H9 (cell line): Measurements from ENCODE around the gene ARHGAP8. TPM values are rescaled to one million over a fixed set of nuclear protein-coding genes. Genes with fewer than 3 reads are reported as not detected.

ENCODE experiments used
- DNase-seq: peaks from one replicate; pipeline ENCODE4 v3.0.0-alpha.2; 2017
- H2AFZ ChIP-seq: one replicate; pipeline ENCODE4 v1.6.1; 2013; ENCODE audit warnings: mild to moderate bottlenecking, low read length, control low read depth, moderate library complexity
- H2AK5ac ChIP-seq: 2 replicates; pipeline ENCODE4 v1.6.1; 2013; ENCODE audit warnings: low read length, control low read depth, mixed read lengths; ENCODE audit not compliant: insufficient read length
- H2BK120ac ChIP-seq: one replicate; pipeline ENCODE4 v1.6.1; 2013; ENCODE audit warnings: low read depth, mild to moderate bottlenecking, low read length, control low read depth, inconsistent platforms; ENCODE audit not compliant: poor library complexity, severe bottlenecking
- H2BK12ac ChIP-seq: 2 replicates; pipeline ENCODE4 v1.6.1; 2013; ENCODE audit warnings: low read length, control low read depth, mixed read lengths, low read depth; ENCODE audit not compliant: insufficient read length
- H2BK15ac ChIP-seq: 2 replicates; pipeline ENCODE4 v1.6.1; 2013; ENCODE audit warnings: low read depth, low read length, control low read depth
- H2BK20ac ChIP-seq: one replicate; pipeline ENCODE4 v1.6.1; 2013; ENCODE audit warnings: low read depth, mild to moderate bottlenecking, low read length, control low read depth, inconsistent platforms; ENCODE audit not compliant: poor library complexity, severe bottlenecking
- H2BK5ac ChIP-seq: 2 replicates; pipeline ENCODE4 v1.6.1; 2013; ENCODE audit warnings: low read length, control low read depth, mixed read lengths; ENCODE audit not compliant: insufficient read length
- H3K14ac ChIP-seq: 2 replicates; pipeline ENCODE4 v1.6.1; 2013; ENCODE audit warnings: low read length, control low read depth; ENCODE audit not compliant: insufficient read depth
- H3K18ac ChIP-seq: 2 replicates; pipeline ENCODE4 v1.6.1; 2013; ENCODE audit warnings: low read depth, mild to moderate bottlenecking, mixed read lengths, low read length, control low read depth; ENCODE audit not compliant: insufficient read length
- H3K23ac ChIP-seq: 2 replicates; pipeline ENCODE4 v1.6.1; 2013; ENCODE audit warnings: low read length, control low read depth, mixed read lengths, low read depth; ENCODE audit not compliant: insufficient read length
- H3K23me2 ChIP-seq: 2 replicates; pipeline ENCODE4 v1.6.1; 2013; ENCODE audit warnings: low read depth, mild to moderate bottlenecking, mixed read lengths, low read length, control low read depth; ENCODE audit not compliant: insufficient read length, poor library complexity, severe bottlenecking
- H3K27ac ChIP-seq: 2 replicates; pipeline ENCODE4 v1.5.1; 2013; ENCODE audit warnings: low read length, control low read depth, mixed read lengths, low read depth; ENCODE audit not compliant: insufficient read length
- H3K27me3 ChIP-seq: 2 replicates; pipeline ENCODE4 v1.6.1; 2013; ENCODE audit warnings: low read length, control low read depth, inconsistent platforms; ENCODE audit not compliant: insufficient read depth
- H3K4ac ChIP-seq: 2 replicates; pipeline ENCODE4 v1.6.1; 2013; ENCODE audit warnings: low read depth, mild to moderate bottlenecking, control low read depth, inconsistent platforms, low read length, moderate library complexity
- H3K4me1 ChIP-seq: 2 replicates; pipeline ENCODE4 v1.6.1; 2013; ENCODE audit warnings: low read length, control low read depth, inconsistent platforms; ENCODE audit not compliant: insufficient read depth
- H3K4me2 ChIP-seq: 2 replicates; pipeline ENCODE4 v1.6.1; 2013; ENCODE audit warnings: low read length, control low read depth, mixed read lengths; ENCODE audit not compliant: insufficient read length, insufficient read depth
- H3K56ac ChIP-seq: 2 replicates; pipeline ENCODE4 v1.6.1; 2013; ENCODE audit warnings: low read depth, mild to moderate bottlenecking, mixed read lengths, low read length, control low read depth; ENCODE audit not compliant: insufficient read length
- H3K79me1 ChIP-seq: 2 replicates; pipeline ENCODE4 v1.6.1; 2013; ENCODE audit warnings: low read depth, mild to moderate bottlenecking, moderate library complexity, low read length, control low read depth, inconsistent platforms; ENCODE audit not compliant: insufficient read depth, poor library complexity, severe bottlenecking
- H3K79me2 ChIP-seq: 2 replicates; pipeline ENCODE4 v1.6.1; 2013; ENCODE audit warnings: low read length, control low read depth, inconsistent platforms; ENCODE audit not compliant: insufficient read depth
- H3K9ac ChIP-seq: 2 replicates; pipeline ENCODE4 v1.6.1; 2013; ENCODE audit warnings: low read length, control low read depth, mixed read lengths; ENCODE audit not compliant: insufficient read length; ENCODE audit errors: extremely low read depth
- H3K9me3 ChIP-seq: one replicate; pipeline ENCODE4 v1.6.1; 2013; ENCODE audit warnings: low read depth, low read length, inconsistent platforms; ENCODE audit not compliant: control insufficient read depth
- H3T11ph ChIP-seq: one replicate; pipeline ENCODE4 v1.6.1; 2013; ENCODE audit warnings: mild to moderate bottlenecking, low read length, control low read depth, inconsistent platforms
- H4K20me1 ChIP-seq: one replicate; pipeline ENCODE4 v1.6.1; 2013; ENCODE audit not compliant: control insufficient read depth, insufficient read length, insufficient read depth
- H4K5ac ChIP-seq: 2 replicates; pipeline ENCODE4 v1.6.1; 2013; ENCODE audit warnings: low read depth, mild to moderate bottlenecking, mixed read lengths, low read length, control low read depth; ENCODE audit not compliant: insufficient read length
- H4K8ac ChIP-seq: replicated peaks from 2 replicates; pipeline ENCODE4 v1.6.1; 2013; ENCODE audit warnings: low read length, control low read depth, mixed read lengths, low read depth; ENCODE audit not compliant: insufficient read length
- H4K91ac ChIP-seq: 2 replicates; pipeline ENCODE4 v1.6.1; 2013; ENCODE audit warnings: low read depth, mild to moderate bottlenecking, moderate library complexity, mixed read lengths, low read length, control low read depth; ENCODE audit not compliant: insufficient read length
- H3K27ac Mint-ChIP-seq, 3 experiments: 2 replicates in 2 of 3; 3 replicates in 1 of 3; pipeline ENCODE4 v1.8.0; 2020 to 2021; ENCODE audit warnings: mixed read lengths in 3 of 3, mild to moderate bottlenecking in 1 of 3, moderate library complexity in 1 of 3
- H3K27me3 Mint-ChIP-seq: 2 replicates; pipeline ENCODE4 v1.8.0; 2021; ENCODE audit warnings: low read depth, mild to moderate bottlenecking, moderate library complexity, mixed read lengths
- H3K36me3 Mint-ChIP-seq, 3 experiments: 2 replicates in 2 of 3; 3 replicates in 1 of 3; pipeline ENCODE4 v1.8.0; 2020 to 2021; ENCODE audit warnings: low read depth in 3 of 3, mixed read lengths in 3 of 3; ENCODE audit not compliant: insufficient read depth in 1 of 3
- H3K4me1 Mint-ChIP-seq, 2 experiments: 2 replicates each; pipeline ENCODE4 v1.8.0; 2020; ENCODE audit warnings: mixed read lengths in 2 of 2
- H3K4me3 Mint-ChIP-seq, 2 experiments: 2 replicates in 1 of 2; 3 replicates in 1 of 2; pipeline ENCODE4 v1.8.0; 2020 to 2021; ENCODE audit warnings: mild to moderate bottlenecking in 2 of 2, mixed read lengths in 2 of 2, moderate library complexity in 1 of 2
- H3K9me3 Mint-ChIP-seq, 2 experiments: 2 replicates in 1 of 2; 3 replicates in 1 of 2; pipeline ENCODE4 v1.8.0; 2020; ENCODE audit warnings: mild to moderate bottlenecking in 2 of 2, mixed read lengths in 2 of 2, moderate library complexity in 1 of 2
- WGBS: extraction: QIAGEN DNeasy Blood & Tissue Kit; methylation state at CpG from one replicate; pipeline ENCODE4 v1.1.7; 2013; ENCODE audit warnings: missing lambda C conversion rate, low lambda C conversion rate, mixed read lengths; ENCODE audit not compliant: insufficient read length; ENCODE audit errors: extremely low coverage; 5-methylcytosine and 5-hydroxymethylcytosine counted together
- total RNA-seq: library from RNA; stranded (reverse); gene quantifications from 2 replicates; pipeline ENCODE4 v1.2.1, GENCODE V29; 2021
- TF ChIP-seq, protein P1 (sequence below): fragments of 200-600 bp; sonication (generic); conservative IDR thresholded peaks from 3 replicates; pipeline ENCODE4 v1.8.0; 2021; ENCODE audit warnings: antibody characterized with exemption, mild to moderate bottlenecking

ARHGAP8 gene
- total RNA-seq, 1 experiment from 2014 or later = 35.4 TPM

DNA sequence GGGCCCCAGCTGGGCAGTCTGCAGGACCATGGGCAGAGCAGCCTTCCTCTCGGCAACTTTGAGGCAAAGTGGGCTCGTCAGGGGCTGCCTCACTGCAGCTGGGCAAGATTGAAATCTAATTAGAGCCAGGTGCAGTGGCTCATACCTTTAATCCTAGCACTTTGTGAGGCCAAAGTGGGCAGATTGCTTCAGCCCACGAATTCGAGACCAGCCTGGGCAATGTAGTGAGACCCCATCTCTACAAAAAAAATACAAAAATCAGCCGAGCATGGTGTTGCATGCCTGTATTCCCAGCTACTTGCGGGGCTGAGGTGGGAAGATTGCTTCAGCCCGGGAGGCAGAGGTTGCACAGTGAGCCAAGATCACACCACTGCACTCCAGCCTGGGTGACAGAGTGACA, 34.2 kb downstream of the ARHGAP8 start:
- H4K91ac ChIP-seq = no peak overlapping the region
- H3K56ac ChIP-seq = no peak overlapping the region
- Mint-ChIP-seq H3K27me3 (no peaks in the 10 kb centered on the region), H3K27ac (no peak overlapping the region; a peak in 1 of 7 replicates), H3K4me3 (no peak overlapping the region), H3K4me1 (peaks cover 11 to 25% of the 10 kb centered on the region in 2 experiments), H3K9me3 (peaks cover 0 to 2% of the 10 kb centered on the region in 2 experiments; a peak in 2 of 5 replicates), H3K36me3 (peaks cover 17 to 38% (median 35%) of the 10 kb centered on the region in 3 experiments)
- peaks cover 2% of the 10 kb centered on the region for H3K79me1 ChIP-seq
- no peak overlapping the region for H3K4me2 ChIP-seq
- no peak overlapping the region for H4K8ac ChIP-seq
- H3K23ac ChIP-seq = no peak overlapping the region
- no CpG with 5 or more reads among the region's 7 CpGs for WGBS
- no peak overlapping the region for H3K18ac ChIP-seq
- no peak overlapping the region for H4K5ac ChIP-seq
- H3K9ac ChIP-seq = no peak overlapping the region
- H4K20me1 ChIP-seq = no peaks in the 10 kb centered on the region
- no peak overlapping the region for H3T11ph ChIP-seq
- DNase-seq = no peak
- H2BK5ac ChIP-seq = no peak overlapping the region
- no peak overlapping the region for H2BK120ac ChIP-seq
- no peak overlapping the region for H3K27ac ChIP-seq
- no peaks in the 10 kb centered on the region for H3K9me3 ChIP-seq
- no peak overlapping the region for H2BK12ac ChIP-seq
- H2AFZ ChIP-seq = no peak overlapping the region
- no peak overlapping the region for H2AK5ac ChIP-seq
- no peaks in the 10 kb centered on the region; the same call in 1 of the 2 replicates for H3K79me2 ChIP-seq
- H3K27me3 ChIP-seq = no peaks in the 10 kb centered on the region
- no peak overlapping the region for H2BK15ac ChIP-seq
- H3K4me1 ChIP-seq = no peaks in the 10 kb centered on the region
- TF ChIP-seq, protein P1, sequence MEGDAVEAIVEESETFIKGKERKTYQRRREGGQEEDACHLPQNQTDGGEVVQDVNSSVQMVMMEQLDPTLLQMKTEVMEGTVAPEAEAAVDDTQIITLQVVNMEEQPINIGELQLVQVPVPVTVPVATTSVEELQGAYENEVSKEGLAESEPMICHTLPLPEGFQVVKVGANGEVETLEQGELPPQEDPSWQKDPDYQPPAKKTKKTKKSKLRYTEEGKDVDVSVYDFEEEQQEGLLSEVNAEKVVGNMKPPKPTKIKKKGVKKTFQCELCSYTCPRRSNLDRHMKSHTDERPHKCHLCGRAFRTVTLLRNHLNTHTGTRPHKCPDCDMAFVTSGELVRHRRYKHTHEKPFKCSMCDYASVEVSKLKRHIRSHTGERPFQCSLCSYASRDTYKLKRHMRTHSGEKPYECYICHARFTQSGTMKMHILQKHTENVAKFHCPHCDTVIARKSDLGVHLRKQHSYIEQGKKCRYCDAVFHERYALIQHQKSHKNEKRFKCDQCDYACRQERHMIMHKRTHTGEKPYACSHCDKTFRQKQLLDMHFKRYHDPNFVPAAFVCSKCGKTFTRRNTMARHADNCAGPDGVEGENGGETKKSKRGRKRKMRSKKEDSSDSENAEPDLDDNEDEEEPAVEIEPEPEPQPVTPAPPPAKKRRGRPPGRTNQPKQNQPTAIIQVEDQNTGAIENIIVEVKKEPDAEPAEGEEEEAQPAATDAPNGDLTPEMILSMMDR = no peak
- no peaks in the 10 kb centered on the region for H3K23me2 ChIP-seq
- no peak overlapping the region for H2BK20ac ChIP-seq
- no peak overlapping the region for H3K4ac ChIP-seq
- no peak overlapping the region for H3K14ac ChIP-seq
